Stimulated activated CD8-positive, alpha-beta memory T cell treated with anti-CD3 and anti-CD28 coated beads, Interleukin-7, amount 100 ng/mL, for 1 hour (primary cell): ENCODE measurements around the gene TMEM174.

Experiments used
- DNase-seq, 2 donors: peaks; one replicate each; pipeline ENCODE4 v3.0.0-alpha.2; 2020; ENCODE audit warnings: low read depth in 2 of 2

Gene TMEM174

DNA sequence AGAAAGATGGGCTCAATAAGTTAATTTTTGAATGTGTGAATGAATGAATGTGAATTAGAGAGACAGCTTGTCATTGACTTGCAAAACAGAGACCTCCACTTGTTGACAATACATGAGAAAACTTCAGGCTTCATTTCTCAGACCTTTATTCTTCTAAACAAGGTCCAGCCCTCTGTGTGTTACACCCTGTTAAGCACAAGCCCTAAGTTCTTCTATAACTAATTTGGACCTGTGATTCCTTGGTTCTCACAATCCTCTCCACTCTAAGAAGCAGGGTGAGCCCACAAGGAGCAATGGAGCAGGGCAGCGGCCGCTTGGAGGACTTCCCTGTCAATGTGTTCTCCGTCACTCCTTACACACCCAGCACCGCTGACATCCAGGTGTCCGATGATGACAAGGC, at the start of gene TMEM174:
Gene TMEM174 (plus strand): TSS at position 243 of the 400 bp plus-strand sequence. CDS start 51 bp downstream, at position 294.
- no peak for DNase-seq

- no peak for DNase-seq
These were observed 47.7 kb upstream of the TMEM174 start for GRCh38 chr5:73125289-73125688.

DNA sequence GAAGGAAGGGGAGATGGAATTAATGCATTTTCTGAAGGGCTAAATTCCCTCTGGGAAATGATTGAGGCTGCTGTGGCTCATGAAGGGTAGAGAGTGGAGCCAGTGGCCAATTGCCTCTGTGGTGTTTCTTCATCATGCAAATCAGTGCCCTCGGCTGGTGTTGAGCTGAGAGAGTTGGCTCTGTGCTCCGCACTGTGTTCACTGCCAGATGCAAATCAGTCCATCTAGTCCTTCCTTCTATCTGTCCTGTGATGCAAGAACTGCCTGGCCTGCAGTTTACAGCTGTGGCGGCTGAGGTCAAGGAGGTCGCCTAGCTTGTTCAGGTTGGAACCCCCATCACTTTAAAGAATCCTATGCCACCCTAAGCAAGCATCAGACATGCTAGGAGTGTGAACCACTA, 46.6 kb upstream of the TMEM174 start:
- DNase-seq: no peak

- DNase-seq: no peak
These were observed 46.0 kb upstream of the TMEM174 start for GRCh38 chr5:73126957-73127356.

DNA sequence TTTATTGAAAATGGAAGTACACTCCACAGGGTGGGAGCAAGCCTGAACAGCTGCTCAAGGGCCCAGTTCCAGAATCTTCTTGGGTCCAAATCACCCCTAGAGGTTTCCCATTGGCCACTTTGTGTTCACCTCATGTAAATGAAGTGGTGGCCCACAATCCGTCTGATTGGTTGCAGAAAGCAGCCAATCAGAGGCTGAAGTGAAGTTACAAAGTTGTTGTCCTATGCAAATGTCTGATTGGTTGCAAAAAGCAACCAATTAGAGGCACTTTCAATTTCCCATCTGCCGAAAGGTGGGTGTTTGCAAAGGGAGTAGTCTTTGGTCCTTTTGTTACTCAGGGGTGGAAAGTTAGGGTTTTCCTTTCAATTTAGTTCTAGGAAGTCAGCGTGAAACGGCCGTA, 43.9 kb upstream of the TMEM174 start:
- DNase-seq: no peak

- no peak for DNase-seq
These were observed 42.2 kb upstream of the TMEM174 start for GRCh38 chr5:73130811-73131210.

GRCh38 chr5:73131711-73132425, 41.1 kb upstream of the TMEM174 start:
- DNase-seq: no peak

DNA sequence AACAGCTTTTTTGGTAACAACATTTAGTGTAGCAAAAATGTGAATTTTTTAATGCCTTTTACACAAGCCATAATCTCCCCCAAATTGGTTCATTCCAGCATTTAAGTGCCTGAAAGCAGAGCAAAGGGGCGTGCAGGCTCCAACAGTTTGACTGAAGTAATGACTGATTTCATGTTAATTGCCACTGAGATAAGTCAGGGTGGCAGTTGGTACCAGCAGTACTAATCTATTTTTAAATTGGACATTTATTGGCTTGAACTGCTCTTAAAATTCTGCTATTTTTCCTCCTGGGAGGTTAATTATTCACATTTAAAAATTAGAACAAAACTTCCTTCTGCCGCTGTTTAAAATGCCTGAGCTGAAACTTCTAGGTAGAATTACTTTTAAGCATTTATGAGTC, 40.2 kb upstream of the TMEM174 start:
- no peak for DNase-seq

GRCh38 chr5:73135021-73135420, 38.0 kb upstream of the TMEM174 start:
- DNase-seq: no peak

DNA sequence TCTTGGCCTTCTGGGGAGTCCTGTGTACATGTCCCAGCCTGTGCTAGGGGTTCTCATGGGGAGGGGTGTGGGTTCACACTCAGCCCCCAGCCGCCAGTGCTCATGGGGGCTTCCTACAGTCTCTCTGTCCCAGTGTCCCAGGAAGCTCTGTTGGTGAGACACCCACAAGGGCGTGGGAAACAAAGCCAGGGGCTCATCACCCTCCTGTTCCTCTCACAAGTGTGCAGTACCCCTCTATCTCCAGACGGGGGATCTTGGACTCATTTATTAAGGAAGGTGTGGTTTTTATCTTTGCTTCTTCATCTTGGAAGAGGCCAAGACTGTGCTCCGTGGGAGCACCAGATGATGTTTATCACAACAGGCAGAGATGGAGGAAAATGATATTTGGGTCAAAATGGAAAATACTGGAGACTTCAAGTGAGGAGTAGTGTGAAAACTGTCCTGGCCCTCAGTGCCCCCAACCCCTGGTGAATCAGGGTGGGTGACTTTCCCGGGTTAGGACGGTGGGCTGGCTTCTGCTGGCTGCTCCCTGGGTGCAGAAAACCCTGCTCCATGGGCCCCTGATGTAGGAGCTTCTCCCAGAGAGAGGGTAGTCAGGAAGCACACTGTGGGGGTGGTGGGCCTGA, 37.5 kb upstream of the TMEM174 start:
- DNase-seq: no peak

DNA sequence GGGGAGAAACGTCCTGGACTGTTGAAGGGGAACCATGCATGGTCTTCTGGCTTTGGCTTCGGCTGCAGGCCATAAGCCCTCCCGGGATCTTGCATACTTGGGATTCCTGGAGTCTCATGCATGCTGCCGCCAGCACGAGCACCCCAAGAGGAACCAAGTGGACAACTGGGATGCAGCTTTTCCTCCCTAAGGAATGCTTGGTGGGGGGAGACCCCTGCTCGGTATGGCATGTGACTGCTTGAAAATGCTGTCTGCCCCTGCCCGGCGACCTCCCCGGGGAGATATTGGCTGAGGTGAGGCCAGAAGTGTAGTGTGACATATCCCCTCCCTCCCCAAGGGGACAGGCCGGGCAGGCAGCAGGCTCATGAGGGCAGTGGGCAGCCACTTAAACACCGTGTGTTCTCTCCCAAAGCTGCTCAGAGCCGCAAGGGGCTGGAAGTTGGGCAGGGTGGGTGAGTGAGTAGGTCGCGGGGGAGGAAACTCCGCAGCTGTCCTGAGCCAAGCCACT, 36.9 kb upstream of the TMEM174 start:
- no peak for DNase-seq

DNA sequence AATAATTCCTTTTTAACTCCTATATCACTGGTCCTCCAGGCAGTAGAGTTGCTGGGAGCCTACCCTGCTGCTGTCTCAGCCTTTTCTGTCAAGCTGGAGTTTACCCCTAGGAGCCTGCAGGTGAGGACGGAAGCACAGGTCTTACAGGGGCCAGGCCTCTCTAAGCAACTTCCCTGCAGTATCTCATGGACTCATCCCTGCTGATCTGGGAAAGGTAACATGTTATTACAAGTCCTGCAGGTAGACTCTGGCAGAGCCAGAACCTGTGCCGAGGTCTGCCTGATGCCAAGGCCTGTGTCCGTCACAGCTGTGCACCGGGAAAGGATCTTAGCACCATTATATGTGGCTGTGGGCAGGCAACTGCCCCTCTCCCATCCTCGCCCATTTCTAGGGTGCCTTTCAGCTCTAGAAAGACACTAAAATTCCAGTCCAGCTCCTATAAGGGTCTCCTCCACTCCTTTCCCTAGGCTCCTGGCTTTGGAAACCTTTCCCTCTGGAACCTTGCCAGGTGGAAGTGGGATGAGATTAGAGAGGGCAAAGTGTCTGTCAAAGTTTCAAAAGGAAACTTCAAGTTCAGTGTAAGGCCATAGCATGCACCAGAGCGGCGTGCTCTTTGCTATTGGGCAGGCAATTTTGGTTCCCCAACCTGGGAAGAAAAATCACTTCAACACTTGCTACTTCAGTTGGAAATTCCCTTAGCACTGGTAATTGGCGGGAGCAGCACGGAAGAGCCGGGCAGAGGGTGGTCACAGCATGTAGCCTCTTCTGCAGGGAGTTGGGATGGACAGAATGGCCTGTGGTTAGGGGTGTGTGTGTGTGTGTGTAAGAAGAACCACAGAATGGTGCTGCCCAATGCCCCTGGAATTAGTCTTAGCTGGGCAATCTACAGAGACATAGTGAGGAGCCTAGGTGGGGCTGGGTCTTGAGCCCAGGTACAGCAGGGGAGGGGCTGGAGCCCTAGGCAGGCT, 35.1 kb upstream of the TMEM174 start:
- DNase-seq: no peak

DNA sequence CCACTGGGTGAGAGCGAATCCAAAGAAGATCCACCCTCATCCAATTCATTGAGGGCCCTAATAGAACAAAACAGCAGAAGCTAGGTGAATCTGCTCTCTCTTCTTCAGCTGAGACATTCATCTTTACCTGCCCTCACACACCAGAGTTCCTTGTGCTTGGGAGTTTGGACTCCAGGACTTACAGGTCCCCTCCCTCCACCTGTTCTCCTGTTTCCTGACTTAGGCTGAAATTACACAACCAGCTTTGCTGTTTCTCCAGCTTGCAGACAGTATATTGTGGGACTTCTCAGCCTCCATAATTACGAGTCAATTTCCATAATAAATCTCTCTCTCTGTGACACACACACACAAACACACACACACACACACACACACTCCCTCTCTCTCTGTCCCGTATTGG, 33.5 kb upstream of the TMEM174 start:
- no peak for DNase-seq

- no peak for DNase-seq
These were observed 32.2 kb upstream of the TMEM174 start for GRCh38 chr5:73140801-73141200.

DNA sequence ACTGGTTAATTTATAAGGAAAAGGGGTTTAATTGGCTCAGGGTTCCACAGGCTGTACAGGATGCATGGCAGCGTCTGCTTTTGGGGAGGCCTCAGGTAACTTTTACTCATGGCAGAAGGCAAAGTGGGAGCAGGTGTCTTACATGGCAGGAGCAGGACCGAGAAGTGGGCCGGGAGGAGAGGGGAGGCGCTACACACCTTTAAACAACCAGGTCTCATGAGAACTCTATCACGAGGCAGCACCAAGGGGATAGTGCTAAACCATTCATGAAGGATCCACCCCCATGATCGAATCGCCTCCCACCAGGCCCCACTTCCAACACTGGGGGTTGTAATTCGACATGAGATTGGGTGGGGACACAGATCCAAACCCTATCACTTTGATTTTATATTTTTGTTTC, 31.0 kb upstream of the TMEM174 start:
- no peak for DNase-seq

DNA sequence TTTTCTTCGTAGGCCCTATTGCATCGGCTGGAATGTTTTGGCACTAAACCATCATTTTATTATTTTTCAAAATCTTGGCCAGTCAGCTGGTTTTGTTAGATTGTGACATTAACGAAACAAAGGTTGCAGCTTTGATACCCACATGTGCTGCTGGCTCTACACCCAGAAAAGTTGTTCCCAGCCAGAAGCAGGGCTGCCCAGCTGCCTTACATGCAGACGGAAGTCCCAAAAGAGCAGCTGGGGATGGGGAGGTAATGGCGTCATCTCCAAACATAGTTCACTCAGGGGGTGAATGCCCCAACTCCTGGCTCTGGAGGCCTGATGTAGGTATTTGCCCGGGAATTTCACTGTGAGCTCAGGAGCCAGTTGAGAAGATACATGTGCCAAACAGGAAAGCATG, 29.3 kb upstream of the TMEM174 start:
- no peak for DNase-seq

- no peak for DNase-seq
These were observed 23.5 kb upstream of the TMEM174 start for GRCh38 chr5:73149540-73149939.

GRCh38 chr5:73150876-73151275, 22.1 kb upstream of the TMEM174 start:
- no peak for DNase-seq

- no peak for DNase-seq
These were observed 21.1 kb upstream of the TMEM174 start for GRCh38 chr5:73151766-73152410.

- DNase-seq: no peak
These were observed 20.3 kb upstream of the TMEM174 start for GRCh38 chr5:73152411-73153388.

DNA sequence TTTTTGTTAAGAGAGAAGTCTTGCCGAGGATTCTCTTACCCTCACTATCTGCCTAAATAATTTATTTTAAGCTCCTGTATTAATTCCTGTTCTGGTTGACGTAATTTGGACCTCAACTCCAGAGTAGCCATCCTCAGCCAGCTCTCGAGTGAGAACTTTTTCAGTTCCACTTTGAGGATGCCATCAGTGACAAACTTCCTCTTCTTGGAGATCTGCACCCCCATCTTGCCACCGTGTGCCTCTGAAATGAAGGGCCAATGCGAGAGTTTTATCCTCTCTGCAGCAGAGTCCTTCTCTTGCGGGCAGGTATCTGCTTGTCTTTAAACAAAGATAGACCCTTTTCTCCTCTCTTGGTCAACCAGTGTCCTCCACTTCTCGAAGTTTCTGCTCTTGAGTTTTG, 19.5 kb upstream of the TMEM174 start:
- no peak for DNase-seq
